AG04449 (cell line): ENCODE measurements around the gene ZNFX1.

Source experiments
- CTCF ChIA-PET: fragments of 350-600 bp; formaldehyde crosslinking; extraction: SDS; loops from one replicate; lab custom pipeline; 2021; ENCODE audit warnings: antibody characterized with exemption; lab: Yijun Ruan, JAX
- POLR2A ChIA-PET: fragments of 400-600, 350-600 bp; formaldehyde crosslinking; extraction: SDS; loops from one replicate; lab custom pipeline; 2020; ENCODE audit warnings: antibody characterized with exemption, inconsistent platforms; lab: Yijun Ruan, JAX
- DNase-seq: peaks from one replicate; pipeline ENCODE4 v3.0.0-alpha.2; 2010; ENCODE audit warnings: low read depth, low spot score
- H3K4me3 ChIP-seq: 2 replicates; pipeline ENCODE4 v1.5.1; 2011; ENCODE audit warnings: low read depth, mild to moderate bottlenecking, control low read depth, low read length
- CTCF ChIP-seq: IDR thresholded peaks from one replicate; pipeline ENCODE4 v1.5.1; 2011; ENCODE audit warnings: mild to moderate bottlenecking, moderate library complexity, low read length, control low read depth, inconsistent platforms; ENCODE audit not compliant: insufficient read depth; ENCODE audit errors: missing control alignments

ZNFX1 gene

GRCh38 chr20:49281913-49282467 lies 4.1 kb upstream of the ZNFX1 start:
- no peak for TF ChIP-seq CTCF
- no peak for DNase-seq
- H3K4me3 ChIP-seq, result peak overlapping the region; percentile 8; the same call in 1 of the 2 replicates
- ChIA-PET POLR2A (interaction anchor here (1.4 to 5.6 kb wide), 2 partner anchors 9 to 21 kb away, joined by 4 to 37 read pairs; no protein-coding TSS in a partner anchor), CTCF (interaction anchor here (1.0 to 1.5 kb wide), 2 partner anchors 23 to 48 kb away, joined by 3 read pairs; no protein-coding TSS in a partner anchor)

- ChIA-PET POLR2A (interaction anchor here (5.6 kb wide), 1 partner anchor 10 kb away, joined by 37 read pairs; no protein-coding TSS in a partner anchor), CTCF (interaction anchor here (1.5 to 2.5 kb wide), 3 partner anchors 10 to 49 kb away, joined by 3 to 11 read pairs (median 8); no protein-coding TSS in a partner anchor)
- DNase-seq, result no peak
- TF ChIP-seq CTCF, result no peak
- peak overlapping the region; percentile 35 for H3K4me3 ChIP-seq
These were observed 3.4 kb upstream of the ZNFX1 start for GRCh38 chr20:49281059-49281912.

DNA sequence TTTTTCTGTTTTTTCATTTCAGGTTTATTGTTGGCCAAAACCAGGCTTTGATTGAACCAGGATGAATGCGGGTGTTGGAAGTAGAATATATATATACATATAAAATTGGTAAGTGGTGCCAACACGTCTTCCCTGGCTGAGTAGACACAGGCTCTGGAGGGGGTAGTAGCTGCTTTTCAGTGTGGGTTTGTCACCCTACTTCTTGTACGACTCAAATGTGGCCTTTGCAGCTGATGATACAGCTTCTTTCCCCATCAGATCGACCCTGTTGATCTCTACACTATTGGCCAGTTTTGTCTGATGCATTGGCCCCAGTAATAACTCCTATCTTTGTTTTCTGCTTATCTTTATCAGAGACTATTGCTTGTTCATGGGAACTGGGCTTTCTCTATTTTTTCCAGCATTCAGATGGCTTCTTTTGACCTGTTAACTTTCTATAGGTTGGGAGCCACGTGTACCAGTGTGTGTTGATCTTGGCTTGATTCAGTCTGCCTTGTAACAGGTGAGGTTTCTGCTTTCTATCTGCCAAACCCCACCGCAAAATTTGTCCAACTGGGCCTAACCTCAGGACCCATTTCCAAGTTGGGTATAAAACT lies 2.7 kb upstream of the ZNFX1 start:
- DNase-seq, result no peak
- H3K4me3 ChIP-seq, result peak overlapping the region; percentile 99
- TF ChIP-seq CTCF, result no peak
- POLR2A ChIA-PET, result interaction anchor here (1.7 to 5.6 kb wide), 2 partner anchors 11 to 15 kb away, joined by 5 to 37 read pairs; no protein-coding TSS in a partner anchor
- CTCF ChIA-PET, result interaction anchor here (1.1 to 2.5 kb wide), 4 partner anchors 11 to 50 kb away, joined by 3 to 11 read pairs (median 6); no protein-coding TSS in a partner anchor

GRCh38 chr20:49279677-49280462 lies 2.0 kb upstream of the ZNFX1 start:
- peak overlapping the region; percentile 99 for H3K4me3 ChIP-seq
- TF ChIP-seq CTCF, result no peak
- ChIA-PET CTCF (interaction anchor here (1.1 to 2.5 kb wide), 3 partner anchors 12 to 36 kb away, joined by 3 to 11 read pairs (median 8); no protein-coding TSS in a partner anchor), POLR2A (interaction anchor here (0.5 to 5.6 kb wide), 4 partner anchors 11 to 111 kb away, joined by 3 to 37 read pairs (median 6); no protein-coding TSS in a partner anchor)
- no peak for DNase-seq

- peak overlapping the region; percentile 99 for H3K4me3 ChIP-seq
- DNase-seq, result no peak
- TF ChIP-seq CTCF, result no peak
- CTCF ChIA-PET, result interaction anchor here (1.1 to 2.5 kb wide), 3 partner anchors 13 to 37 kb away, joined by 3 to 11 read pairs (median 8); no protein-coding TSS in a partner anchor
- POLR2A ChIA-PET, result interaction anchor here (0.6 to 5.6 kb wide), 7 partner anchors 9 to 777 kb away, joined by 3 to 37 read pairs (median 5); no protein-coding TSS in a partner anchor
These were observed 1.2 kb upstream of the ZNFX1 start for GRCh38 chr20:49278818-49279676.
